Measurements from ENCODE around the gene MRE11.
A peak's percentile ranks its signal among the peaks of the same experiment; 100 is the strongest.
"Not testable (repeated sequence)": the region's sequence is repeated elsewhere in the genome, so short reads cannot be mapped to it uniquely, and the experiment has no call there.

MRE11 gene

DNA sequence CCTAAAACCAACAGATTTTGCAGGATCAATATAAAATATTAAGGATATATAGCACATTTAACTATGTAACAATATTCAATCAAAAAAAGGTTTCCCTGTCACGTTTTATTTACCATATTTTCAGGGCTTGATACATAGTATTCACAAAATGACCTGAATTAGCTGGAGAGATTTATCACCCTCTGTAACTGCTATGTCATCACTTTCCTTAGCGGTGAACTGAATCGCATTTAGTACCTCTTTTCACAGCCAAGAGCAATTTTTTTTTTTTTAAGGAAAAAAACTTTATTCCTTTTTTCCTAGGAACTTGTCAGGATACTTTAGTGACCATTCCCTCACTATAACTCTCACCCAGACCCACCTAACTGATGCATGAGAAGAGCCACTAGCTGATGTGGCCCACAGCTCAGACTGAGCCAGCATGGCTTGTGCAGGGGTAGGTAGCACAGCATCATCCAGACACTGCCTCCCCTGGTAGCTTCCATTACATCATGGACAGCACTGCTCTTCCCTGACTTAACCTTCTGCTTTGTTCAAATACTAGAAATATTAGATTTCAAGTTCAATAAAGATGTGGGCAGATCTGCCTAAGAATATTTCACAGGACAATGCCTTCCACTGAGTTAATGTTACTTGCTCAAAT is 75.4 kb downstream of the MRE11 start:
- DNase-seq = no peak

DNA sequence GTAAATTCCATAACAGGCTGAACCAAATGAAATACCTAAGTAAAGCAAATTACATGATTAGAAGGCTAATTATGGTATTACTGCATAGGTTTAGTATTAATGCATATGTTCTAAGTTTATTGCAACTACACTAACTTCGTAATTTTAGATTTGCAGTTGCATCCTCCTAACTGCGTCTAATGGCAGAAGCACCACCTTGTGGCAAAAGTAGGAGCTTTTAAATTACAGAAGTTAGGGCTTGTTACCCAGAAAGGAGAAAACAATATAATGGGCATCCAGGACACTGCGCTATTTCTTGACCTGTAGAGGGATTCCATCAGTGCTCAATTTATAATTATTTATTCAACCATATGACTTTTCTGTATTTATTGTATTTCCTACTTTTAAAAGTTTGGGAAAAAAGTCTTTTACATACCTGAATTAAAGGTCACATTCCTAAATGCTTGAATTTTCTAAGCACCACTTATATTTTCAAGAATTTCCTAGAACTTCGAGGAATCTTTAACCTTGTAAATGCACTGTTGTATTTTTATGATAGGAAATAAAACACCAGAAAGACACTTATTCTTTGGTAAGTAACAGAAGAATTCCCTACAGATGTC is 76.2 kb downstream of the MRE11 start:
- DNase-seq = peak in 1 of 2 experiments; percentile 2

DNA sequence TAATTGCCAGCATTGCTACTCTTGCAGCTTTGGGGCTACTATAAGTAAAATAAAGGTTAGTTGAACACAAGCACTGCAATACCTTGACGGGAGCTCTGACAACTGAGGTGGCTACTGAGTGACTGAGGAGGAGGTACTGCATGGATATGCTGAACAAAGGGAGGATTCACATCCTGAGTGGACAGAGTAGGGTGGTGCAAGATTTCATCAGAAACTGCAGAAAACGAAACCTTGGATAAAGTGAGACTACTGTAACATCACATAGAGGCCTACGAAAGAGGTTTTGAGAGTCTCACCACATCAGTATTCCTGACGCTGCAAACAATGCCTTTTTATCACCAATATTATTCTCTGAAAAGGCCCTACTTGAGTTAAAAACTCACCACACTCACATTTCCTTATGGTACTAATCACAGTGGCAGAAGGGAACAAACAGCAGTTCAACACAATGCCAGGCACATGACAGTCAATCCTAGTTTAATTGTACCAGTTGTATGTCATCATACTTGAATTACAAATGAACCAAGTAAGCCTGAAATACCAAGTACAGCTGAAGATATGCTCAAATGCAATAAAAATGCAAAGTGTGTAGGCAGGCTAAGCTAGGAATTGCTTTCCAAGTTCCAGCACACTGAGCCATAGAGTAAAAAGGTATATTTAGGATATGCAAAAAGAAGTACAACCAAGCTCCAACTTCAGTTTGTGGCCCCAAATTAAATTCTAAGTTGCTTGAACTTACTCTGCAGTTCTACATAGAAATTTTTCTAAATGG is 88.4 kb downstream of the MRE11 start:
- DNase-seq = no peak

DNA sequence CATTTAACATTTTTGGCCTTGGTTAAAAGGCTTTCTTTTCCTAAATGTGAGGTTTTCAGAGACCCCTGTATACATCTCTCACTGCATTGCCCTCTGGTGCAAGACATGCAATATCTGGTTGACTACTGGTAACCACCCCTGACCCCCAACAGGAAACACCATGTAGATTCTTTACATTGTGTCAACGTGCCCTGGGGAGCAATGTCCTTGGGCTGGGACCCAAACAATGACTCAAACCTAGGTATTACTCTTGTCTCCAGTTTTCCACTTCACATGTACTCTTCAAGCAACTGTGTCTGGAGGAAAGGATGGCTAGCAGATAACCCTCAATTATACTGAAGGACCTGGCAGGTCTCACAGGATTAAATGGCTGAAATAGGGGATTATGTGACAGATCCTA is 91.3 kb downstream of the MRE11 start:
- no peak for DNase-seq

DNA sequence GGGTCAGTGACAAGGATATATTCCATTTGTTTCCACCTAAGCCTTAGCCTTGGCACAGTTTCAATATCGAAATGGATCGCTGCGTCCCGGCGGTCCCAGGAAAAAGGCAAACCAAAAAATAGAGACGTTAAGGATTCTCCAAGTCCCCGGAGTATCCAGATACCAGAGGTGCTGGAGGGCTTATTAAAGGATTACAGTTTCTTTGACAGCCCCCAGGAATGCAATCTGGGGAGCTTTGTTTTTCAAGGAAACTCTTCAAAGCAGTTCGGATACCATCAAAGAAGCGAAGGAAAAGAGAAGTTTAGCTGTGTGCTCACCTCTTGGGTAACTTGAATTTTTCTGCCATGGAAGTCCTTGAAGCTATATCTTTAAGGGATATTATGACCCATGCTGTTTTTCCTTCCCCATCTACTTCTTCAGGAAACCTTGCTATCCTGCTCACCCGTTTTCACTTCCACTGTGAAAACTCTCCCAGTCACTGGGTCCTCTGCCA is 91.8 kb downstream of the MRE11 start:
- DNase-seq = no peak

DNA sequence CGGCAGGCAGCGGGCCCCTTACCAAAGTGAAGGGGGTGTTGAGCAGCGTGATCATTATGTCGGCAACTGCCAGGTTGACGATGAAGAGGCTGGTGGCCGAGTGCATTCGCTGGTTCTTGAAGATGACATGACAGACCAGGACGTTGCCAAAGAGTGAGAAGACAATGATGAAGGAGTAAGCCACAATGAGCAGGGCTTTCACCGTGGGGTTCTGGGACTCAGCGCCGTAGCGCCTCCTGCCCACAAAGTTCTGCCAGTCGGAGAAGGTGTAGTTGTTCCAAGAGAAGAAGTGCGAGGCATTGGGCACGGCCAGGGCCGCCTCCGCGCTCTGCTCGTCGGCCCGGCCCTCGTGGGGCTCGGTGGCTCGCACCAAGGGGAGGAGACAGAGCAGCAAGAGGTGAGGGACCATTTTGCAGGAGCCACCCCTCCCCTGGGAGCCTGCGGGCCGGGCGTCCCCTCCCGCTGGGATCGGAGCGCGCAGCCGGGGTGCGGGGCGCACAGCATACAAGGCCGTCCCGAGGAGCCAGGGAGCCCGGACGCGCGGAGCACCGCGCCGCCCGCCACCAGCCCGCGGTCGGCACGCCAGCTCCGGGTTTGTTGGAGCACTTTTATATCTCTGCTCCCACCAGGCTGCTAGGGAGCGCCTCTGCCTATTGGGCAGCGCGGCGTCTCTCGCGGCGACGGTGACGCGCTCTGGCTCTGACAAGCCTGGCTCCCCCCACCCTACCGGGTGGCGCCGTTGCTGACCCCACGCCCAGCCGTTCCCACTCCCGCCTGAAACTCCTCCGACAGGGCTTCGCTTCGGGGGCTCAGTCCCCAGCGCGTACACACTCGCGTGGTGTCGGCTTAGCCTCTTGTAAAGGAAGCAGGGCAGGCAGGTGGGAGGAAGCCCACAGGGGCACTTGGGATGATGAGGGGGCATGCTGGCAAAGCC is 92.5 kb downstream of the MRE11 start, which contains the start of gene GPR83:
Gene GPR83 (minus strand): TSS at position 581 of the 934 bp plus-strand sequence. CDS start 172 bp downstream, at position 409.
- DNase-seq = no peak

DNA sequence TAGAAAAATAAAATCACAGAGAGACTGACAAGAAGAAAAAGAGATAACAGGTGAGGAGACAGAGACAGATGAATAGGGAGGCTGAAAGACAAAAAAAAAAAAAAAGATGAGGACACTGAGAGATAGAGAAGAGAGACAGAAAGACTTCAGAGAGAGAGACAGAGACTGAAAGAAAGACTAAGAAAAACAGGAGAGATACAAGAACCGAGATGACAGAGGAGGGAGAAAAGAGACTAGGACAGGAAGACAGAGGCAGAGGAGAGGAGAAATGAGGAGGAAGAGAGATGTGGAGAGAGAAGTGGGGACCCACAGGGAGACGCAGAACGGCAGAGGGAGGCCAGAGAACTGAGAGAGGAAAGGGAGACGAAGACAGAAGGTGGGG is 93.2 kb downstream of the MRE11 start:
- no peak for DNase-seq

DNA sequence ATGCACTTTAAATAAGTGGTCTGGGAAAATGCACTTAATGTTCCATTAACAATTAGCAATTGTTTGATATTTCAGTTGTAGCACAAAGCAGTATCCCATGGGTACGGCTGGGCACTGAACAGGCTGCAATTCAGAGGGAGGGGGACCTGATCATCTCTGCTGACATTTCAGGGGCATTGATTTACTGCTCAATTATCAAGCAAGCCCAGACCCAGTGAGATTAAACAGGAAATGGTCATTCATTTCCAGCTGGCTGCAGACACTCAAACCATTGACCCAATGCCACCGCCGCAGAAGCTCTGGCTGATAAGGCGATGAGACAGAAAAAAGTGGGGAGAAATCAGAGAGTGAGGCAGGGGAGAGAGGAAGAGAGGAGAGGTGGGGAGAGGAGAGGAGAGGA is 93.6 kb downstream of the MRE11 start:
- no peak for DNase-seq

DNA sequence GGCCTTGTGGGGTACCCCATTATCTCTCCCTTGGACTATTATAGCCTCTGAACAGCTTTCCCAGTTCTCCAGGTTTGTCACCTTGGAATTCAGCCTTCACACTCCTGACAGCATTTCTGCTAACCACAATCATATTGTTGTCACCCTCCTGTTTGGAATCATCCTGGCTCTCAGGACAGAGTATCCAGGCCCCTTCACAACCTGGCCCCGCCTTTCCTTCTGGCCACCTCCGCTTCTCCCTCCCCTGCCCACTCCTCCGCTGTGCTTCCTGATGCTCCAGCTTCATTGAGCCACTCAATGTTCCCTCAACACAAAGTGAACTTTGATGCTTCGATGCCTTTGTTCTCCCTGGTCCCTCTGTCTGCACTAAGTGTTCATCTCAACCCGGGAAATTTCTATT is 95.5 kb downstream of the MRE11 start:
- DNase-seq = no peak

DNA sequence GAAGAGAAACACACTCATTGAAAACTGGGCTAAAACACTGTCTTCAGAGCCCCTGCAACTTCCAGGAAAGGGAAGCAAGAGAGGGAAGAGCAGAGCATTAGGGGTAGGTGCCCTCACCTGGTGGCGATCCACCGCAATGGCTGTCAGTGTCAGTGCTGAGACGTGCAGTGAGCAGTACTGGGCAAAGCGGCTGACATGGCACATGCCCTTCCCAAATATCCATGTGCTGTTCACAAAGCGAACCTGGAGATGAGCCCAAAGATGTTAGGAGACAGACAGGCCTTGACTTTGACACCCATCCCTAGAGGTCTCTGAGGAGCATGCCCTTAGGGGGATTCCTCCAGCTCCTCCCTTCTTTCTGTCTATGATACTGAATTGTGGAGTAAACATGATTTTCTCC is 97.4 kb downstream of the MRE11 start:
- no peak for DNase-seq

DNA sequence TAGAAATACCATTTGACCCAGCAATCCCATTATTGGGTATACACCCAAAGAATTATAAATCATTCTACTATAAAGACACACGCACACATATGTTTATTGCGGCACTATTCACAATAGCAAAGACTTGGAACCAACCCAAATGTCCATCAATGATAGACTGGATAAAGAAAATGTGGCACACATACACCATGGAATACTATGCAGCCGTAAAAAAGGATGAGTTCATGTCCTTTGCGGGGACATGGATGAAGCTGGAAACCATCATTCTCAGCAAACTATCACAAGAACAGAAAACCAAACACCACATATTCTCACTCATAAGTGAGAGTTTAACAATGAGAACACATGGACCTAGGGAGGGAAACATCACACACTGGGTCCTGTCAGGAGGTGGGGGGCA is 101.7 kb downstream of the MRE11 start:
- not testable (repeated sequence) for DNase-seq

DNA sequence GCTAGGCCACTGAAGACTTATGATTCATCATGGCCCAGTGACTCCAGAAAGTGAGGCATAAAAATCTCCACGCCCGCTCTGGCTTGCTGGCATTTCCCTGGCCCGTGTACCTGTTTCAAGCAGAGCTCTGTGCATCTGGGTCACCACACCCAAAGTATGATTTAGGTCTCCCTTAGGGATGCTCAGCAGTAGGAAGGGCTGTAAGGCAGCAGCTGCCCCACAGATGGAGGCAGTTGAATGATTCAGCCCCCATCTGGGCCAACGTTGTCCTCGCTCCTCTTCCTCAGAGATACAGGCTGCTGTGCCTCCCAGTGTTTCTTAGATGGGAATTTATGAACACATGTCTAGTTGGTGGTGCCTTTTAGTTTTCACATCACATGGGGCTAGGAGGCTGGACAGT is 114.0 kb downstream of the MRE11 start:
- DNase-seq = no peak

DNA sequence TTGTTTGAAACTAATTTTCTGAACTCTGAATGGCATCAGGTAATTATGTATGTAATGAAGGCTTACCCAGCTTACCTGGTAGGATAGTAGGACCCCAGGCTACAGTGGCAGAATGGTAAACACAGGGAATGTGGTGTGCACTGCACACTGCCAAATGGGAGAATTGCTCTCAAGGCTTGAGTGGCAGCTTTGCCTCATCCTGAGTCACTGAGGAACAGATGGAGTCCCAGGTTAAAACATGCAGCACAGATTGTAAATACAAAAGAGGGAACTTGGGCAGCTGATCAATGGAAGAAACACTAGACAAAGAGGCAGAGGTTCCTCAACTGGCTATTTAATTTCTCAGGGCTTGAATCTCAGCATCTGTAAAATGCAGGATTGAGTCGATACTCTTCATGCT is 116.8 kb downstream of the MRE11 start:
- DNase-seq = no peak

DNA sequence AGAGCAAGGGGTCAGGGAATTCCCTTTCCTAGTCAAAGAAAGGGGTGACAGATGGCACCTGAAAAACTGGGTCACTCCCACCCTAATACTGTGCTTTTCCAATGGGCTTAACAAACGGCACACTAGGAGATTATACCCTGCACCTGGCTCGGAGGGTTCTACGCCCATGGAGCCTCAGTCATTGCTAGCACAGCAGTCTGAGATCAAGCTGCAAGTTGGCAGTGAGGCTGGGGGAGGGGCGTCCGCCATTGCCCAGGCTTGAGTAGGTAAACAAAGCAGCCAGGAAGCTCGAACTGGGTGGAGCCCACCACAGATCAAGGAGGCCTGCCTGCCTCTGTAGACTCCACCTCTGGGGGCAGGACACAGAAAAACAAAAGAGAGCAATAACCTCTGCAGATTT is 123.1 kb downstream of the MRE11 start:
- not testable (repeated sequence) for DNase-seq

Data from cerebellar nuclear complex (tissue), 1 donor.